GM21526 (cell line): Measurements from ENCODE around the gene TBC1D9.

Experiments
- ATAC-seq: cut with Tn5 transposase; IDR thresholded peaks from one replicate; pipeline ENCODE4 v1.9.1; 2021; ENCODE audit warnings: moderate library complexity; ENCODE audit not compliant: unreplicated experiment, low FRiP score

The TBC1D9 gene

GRCh38 chr4:140701071-140701470 is 55.1 kb downstream of the TBC1D9 start:
- no peak for ATAC-seq

DNA sequence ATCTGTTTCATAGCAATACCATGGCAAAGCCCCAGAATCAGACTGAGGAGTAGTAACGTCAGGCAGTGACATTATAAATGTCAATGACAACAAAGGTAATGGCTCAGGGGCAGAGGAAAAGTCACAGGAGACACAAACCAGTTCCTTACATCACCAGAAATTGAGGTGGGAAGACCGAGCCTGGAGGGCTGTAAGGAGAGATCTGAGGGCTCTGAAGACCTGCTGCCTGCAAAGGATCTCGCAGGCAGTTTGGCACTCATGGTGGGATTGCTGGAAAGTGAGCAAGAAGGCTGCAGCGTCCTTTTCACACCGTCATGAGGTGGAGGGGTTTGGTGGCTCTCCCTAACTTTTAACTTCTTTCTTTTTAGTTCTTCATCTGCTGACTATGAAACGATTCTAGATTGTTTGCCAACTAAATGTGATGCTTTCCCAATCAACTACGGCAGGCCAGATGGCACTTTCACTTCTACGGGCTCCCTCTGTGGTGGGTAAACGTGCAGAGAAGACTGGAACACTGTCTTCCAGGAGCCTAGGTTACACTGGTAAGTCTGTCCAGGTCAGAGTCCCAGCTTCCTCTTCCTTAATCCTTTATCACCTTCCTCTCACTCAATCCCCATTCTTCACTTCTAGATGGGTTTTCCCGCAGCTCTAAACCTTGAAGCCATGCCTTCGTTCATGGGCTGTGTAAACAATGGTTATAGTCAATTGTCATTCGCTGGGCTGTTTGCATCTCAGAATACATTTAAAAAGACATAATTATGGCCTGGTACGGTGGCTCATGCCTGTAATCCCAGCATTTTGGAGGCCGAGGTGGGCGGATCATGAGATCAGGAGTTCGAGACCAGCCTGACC is 58.2 kb downstream of the TBC1D9 start:
- ATAC-seq = no peak

DNA sequence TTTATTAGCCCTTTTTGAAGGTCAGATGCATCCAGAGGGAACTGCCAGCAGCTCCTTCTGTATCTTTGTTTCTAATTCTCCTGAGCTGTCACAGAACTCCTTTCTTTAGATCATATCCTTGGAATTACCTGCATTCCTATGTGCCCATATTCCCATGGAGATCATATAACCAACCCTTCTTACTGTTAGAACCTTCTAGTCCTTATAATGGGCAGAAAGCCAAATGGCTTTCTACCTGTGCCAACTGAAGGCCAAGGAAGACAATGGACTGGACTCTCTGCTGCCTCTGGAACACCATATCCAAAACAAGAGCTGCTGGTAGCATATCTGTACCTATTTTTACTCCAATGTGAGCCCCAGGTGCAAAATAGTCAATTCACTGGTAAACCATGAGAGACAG is 60.7 kb downstream of the TBC1D9 start:
- no peak for ATAC-seq

GRCh38 chr4:140693562-140693961 is 62.6 kb downstream of the TBC1D9 start:
- ATAC-seq = no peak

GRCh38 chr4:140691369-140691768 is 64.8 kb downstream of the TBC1D9 start:
- ATAC-seq = no peak

DNA sequence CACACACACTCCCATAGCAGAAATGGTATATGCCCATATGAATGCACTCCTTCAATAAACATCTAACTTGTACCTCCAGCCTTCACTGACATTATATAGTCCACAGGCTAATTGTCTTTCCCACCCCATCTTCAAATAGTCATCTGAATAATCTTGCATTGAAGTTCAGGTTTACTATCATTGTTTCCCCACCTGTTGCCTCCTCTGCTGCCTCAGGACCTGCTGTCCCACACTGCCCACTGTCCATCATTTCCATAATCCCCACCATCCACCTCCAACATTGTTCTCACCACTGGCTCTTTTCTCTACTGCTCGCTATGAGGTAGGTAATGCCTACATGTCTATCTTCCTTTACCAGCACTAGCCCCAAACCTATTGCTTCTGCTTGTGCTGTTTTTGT is 66.1 kb downstream of the TBC1D9 start:
- ATAC-seq = no peak

GRCh38 chr4:140689623-140690022 is 66.6 kb downstream of the TBC1D9 start:
- no peak for ATAC-seq

DNA sequence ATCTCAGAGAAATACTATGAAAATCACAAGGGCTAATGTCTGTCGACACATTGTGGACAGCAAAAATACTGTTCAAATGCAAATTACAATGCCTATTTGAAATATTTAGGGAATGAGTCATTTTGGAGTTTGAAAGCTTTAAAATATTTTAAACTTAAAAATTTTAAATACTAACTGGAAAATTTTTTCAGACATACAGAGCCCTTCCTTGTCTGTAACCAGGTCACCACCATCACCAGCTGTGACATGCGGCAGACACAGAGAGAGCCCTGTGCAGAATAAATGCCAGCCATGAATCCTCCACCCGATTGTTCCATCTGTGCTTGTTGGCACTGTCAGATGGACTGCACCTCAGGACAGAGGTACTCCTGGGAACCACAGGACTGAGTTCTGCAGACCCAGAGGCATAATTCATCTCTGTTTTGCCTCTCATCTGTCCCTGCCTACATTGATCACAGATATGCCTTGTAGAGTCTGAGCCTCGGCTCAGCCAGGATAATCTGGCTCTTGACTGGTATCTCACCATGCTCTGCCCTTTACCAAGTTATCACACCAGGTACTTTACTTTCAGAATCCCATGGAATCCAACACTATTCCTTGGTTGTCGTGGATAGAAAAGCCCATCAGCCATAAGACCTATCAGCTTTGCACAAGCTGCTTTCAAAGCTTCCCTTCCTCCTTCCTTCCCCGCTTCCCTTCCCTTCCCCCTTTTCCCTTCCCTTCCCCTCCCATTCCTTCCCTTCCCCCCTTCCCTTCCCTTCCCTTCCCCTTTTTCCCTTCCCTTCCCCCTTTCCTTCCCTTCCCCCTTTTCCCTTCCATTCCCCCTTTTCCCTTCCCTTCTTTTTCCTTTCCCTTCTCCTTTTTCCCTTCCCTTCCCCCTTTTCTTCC is 67.2 kb downstream of the TBC1D9 start:
- ATAC-seq = no peak

- no peak for ATAC-seq
Observed at GRCh38 chr4:140686796-140687195, 69.4 kb downstream of the TBC1D9 start.

DNA sequence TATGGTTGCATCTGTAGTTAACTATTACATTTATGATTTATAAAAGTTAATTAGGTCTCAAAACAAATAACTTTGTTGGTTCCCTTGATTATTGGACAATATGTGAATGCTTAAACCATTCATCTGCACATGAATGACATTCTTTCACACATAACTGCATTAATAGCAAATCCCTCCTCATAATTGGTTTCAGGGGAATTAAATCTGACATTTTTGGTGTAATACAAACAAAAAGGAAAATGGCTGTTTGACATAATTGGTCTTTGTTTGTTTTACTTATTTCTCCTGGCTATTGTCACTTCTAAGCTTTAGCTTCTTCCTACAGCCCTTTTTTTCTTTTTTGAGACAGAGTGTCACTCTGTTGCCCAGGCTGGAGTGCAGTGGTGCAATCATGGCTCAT is 71.9 kb downstream of the TBC1D9 start:
- no peak for ATAC-seq

DNA sequence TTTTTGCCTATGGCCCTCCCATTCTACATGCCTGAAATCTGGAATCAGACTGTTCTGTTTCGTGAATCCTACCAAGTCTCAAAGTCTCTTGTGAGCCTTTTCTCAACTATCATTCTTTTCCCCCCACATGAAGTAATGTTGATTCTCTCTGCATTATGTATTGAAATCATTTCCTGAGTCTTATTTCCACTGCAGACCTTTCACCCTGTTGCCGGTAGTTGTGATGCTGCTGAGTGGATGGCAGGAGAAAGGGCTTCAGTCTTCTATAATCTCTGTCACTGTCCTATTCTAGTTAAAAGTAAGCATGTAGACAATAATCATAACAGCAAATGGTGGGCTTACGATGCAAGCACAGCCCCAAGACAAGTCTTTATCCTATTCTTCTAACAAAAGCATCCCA is 75.0 kb downstream of the TBC1D9 start:
- no peak for ATAC-seq

DNA sequence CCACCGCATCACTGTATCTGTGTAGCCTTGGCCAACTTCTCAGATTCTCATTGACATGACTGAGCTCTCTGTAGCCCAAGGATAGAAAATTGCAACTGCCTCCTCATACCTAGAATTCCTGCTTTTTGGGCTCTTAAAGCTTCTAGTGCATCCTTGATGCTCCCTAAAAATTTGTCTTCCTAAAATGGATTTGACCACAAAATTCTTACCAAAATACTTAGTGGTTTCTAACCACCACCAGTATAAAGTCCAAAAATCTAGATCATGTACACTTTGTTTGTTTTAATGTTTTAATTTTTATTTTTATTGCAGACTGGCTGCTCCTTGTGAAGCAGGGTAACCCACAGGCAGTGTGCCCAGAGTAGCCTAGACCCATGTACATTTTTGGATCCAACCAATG is 75.5 kb downstream of the TBC1D9 start:
- no peak for ATAC-seq

- no peak for ATAC-seq
Observed at GRCh38 chr4:140679576-140679975, 76.6 kb downstream of the TBC1D9 start.

- no peak for ATAC-seq
Observed at GRCh38 chr4:140675599-140676231, 80.5 kb downstream of the TBC1D9 start.

- no peak for ATAC-seq
Observed at GRCh38 chr4:140673729-140674128, 82.5 kb downstream of the TBC1D9 start.

DNA sequence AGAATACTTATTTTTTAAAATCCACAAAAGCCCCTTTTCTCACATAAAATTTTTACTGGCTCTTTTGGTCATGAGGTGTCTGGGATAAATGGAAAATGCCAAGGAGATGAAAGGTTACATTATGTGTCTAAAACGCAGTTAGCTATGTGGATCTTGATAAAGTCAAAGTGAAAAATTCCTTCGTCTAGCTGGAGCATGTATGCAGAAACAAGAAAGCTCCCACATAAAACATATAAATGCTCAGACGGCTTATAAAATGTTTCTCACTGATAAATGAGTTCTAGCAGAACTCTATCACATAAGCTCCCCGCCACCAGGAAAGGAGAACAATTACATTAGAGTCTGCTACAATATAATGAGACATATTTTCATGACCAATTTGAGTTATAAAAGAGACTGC is 83.8 kb downstream of the TBC1D9 start:
- no peak for ATAC-seq

GRCh38 chr4:140668111-140668510 is 88.1 kb downstream of the TBC1D9 start:
- no peak for ATAC-seq

GRCh38 chr4:140666889-140667614 is 89.1 kb downstream of the TBC1D9 start:
- ATAC-seq = no peak

- ATAC-seq = no peak
Observed at GRCh38 chr4:140662082-140662869, 93.9 kb downstream of the TBC1D9 start.

DNA sequence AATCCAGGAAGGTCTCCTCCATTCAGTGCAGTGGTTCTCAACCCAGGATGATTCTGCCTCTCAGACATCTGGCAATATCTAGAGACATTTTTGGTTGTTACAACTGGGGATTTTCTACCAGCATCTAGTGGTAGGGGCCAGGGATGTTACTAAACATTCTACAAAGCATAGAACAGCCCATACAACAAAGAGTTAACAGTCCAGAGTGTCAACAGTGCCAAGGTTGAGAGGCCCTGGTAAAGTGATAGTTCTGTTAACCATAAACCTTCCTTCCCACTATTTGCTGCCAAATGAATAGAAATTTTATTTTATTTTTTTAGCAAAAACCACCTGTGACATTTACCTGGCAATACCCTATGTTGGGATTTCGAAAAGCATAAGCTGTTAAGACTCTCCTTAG is 94.6 kb downstream of the TBC1D9 start:
- ATAC-seq = no peak
